C4-2B (cell line): ENCODE measurements around the gene ADARB2.

Experiments used
- ZFX ChIP-seq: fragments of 450-650 bp; IDR thresholded peaks from 2 replicates; pipeline ENCODE4 v1.6.1; 2017
- TF ChIP-seq, protein P1 (sequence below): fragments of 450-650 bp; conservative IDR thresholded peaks from 2 replicates; pipeline ENCODE4 v1.5.1; 2017; ENCODE audit warnings: mild to moderate bottlenecking

GRCh38 chr10:1762076-1762475, 24.8 kb upstream of the ADARB2 start:
- TF ChIP-seq, protein P1, sequence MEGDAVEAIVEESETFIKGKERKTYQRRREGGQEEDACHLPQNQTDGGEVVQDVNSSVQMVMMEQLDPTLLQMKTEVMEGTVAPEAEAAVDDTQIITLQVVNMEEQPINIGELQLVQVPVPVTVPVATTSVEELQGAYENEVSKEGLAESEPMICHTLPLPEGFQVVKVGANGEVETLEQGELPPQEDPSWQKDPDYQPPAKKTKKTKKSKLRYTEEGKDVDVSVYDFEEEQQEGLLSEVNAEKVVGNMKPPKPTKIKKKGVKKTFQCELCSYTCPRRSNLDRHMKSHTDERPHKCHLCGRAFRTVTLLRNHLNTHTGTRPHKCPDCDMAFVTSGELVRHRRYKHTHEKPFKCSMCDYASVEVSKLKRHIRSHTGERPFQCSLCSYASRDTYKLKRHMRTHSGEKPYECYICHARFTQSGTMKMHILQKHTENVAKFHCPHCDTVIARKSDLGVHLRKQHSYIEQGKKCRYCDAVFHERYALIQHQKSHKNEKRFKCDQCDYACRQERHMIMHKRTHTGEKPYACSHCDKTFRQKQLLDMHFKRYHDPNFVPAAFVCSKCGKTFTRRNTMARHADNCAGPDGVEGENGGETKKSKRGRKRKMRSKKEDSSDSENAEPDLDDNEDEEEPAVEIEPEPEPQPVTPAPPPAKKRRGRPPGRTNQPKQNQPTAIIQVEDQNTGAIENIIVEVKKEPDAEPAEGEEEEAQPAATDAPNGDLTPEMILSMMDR = no peak
- TF ChIP-seq ZFX = no peak
